ENCODE data around the gene CYB561. TPM values are rescaled to one million over a fixed set of nuclear protein-coding genes. Genes with fewer than 3 reads are reported as not detected.

The CYB561 gene, protein sequence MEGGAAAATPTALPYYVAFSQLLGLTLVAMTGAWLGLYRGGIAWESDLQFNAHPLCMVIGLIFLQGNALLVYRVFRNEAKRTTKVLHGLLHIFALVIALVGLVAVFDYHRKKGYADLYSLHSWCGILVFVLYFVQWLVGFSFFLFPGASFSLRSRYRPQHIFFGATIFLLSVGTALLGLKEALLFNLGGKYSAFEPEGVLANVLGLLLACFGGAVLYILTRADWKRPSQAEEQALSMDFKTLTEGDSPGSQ
- total RNA-seq: 20.0 TPM

GRCh38 chr17:63445954-63446752, at the start of gene CYB561:
Gene CYB561, minus strand, starts transcription at chr17:63446306. Its CDS starts 8,759 bp downstream, at chr17:63437547.

DNA sequence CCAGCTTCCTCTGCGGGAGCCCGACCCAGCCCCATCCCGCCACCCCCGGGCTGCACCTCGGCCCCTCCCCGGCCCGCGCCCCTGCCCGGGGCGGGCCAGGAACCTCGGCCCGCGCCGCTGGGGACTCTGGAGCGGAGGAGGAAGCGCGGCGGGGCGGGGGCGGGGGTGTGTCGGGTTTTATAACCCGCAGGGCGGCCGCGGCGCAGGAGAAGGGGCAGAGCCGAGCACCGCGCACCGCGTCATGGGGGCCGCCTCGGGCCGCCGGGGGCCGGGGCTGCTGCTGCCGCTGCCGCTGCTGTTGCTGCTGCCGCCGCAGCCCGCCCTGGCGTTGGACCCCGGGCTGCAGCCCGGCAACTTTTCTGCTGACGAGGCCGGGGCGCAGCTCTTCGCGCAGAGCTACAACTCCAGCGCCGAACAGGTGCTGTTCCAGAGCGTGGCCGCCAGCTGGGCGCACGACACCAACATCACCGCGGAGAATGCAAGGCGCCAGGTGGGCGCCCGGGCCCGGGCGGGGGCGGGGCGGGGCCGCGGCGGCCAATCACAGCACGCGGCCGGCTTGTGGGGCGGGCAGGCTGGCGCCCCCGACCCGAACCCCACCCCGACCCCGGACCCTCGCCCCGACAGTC, 30.9 kb upstream of the CYB561 start, which contains the start of gene ACE:
Gene ACE (plus strand): TSS at position 208 of the 626 bp plus-strand sequence. CDS start 34 bp downstream, at position 242.

Small RNA genes lying within 50 kb of the gene (small RNA-seq; reads per million reads assigned to genes)
- gene AC005828.6 (ENCODE audit: low replicate concordance): not detected

Other genes starting within 250 kb of the CYB561 start
- gene ACE, start 30.8 kb upstream of the CYB561 start, total RNA-seq: 7.5 TPM
- gene KCNH6, start 77.1 kb upstream of the CYB561 start, total RNA-seq: not detected
- 47.3 TPM for gene DCAF7, start 104.2 kb upstream of the CYB561 start, total RNA-seq
- 7.2 TPM for gene TACO1, start 154.6 kb upstream of the CYB561 start, total RNA-seq
- gene MAP3K3, start 176.1 kb upstream of the CYB561 start, total RNA-seq: 45.4 TPM

Data from parietal lobe (tissue), 2 donors.